Activated CD8-positive, alpha-beta memory T cell treated with anti-CD3 and anti-CD28 coated beads for 1 hour (primary cell): ENCODE data around the gene TMEM163.
"Not testable (repeated sequence)": the region's sequence is repeated elsewhere in the genome, so short reads cannot be mapped to it uniquely, and the experiment has no call there.

Source experiments
- DNase-seq, 2 donors: peaks; one replicate each; pipeline ENCODE4 v3.0.0-alpha.2; 2020; ENCODE audit warnings: low read depth in 1 of 2; ENCODE audit errors: extremely low read depth in 1 of 2

TMEM163 gene

DNA sequence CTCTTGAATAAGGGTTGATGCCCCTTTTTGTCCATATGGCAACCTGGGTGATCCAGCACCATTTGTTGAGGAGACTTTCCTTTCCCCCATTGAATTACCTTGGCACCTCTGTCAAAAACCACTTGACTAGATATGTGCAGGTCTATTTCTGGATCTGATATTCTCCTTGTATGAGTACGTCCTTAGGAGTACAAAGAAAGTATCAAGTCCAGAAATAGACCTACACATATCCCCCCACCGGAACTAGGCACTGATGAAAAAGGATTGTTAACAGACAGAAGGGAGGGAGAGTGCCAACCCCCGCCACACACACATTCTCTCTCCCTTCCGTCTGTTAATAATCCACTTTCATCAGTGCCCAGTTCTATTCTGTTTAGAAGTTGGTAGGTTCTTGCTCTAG, 225.0 kb downstream of the TMEM163 start:
- DNase-seq = no peak

GRCh38 chr2:134491771-134492441, 226.9 kb downstream of the TMEM163 start:
- DNase-seq = no peak

DNA sequence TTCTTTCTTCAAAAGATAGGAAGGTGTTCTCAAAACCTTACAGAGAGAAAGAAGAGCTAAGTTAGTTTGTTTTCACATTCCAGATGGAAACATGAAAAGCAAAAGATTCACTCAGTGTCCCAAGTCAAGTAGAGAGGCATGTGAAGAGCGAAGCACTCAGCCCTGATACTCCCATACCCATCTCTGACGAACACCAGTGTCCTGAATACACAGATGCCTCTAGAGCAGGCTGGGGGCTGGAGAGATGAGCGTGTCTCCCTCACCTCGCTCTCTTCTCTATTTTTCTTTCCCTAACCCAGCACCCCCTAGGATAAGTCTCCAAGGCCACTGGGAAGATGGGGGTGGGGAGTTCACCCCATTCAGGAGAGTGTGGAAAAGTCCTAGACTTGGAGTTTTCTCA, 227.8 kb downstream of the TMEM163 start:
- DNase-seq = no peak

GRCh38 chr2:134490559-134490958, 228.2 kb downstream of the TMEM163 start:
- DNase-seq = no peak

- no peak for DNase-seq
Measured at GRCh38 chr2:134489732-134490384, 228.9 kb downstream of the TMEM163 start.

DNA sequence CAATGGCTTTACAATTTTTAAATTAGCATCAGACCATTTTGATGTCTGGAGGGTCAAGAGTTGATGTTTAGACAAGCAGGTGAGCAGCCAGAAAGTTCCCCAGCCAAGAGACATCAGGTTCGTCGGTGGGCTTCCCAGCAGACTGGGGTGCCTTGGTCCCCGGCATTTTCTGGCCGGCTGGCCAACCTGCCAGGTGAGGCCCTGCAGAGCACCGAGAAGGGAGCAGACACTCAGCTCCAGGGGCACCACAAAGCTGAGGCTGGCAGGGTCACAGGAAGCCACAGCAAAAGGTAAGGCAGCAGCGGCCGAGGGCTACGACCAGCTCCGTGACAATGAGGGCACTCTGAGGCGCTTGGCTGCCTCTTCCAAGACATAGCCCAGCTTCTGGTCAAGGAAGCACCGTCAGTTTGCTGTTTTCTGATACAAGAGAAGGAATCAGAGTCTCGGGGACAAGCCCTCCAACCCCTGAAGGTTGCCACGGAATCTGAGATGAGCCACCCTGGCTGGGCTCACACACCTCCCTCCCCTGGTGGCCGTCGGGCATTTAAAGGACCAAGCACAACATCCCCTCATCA, 235.9 kb downstream of the TMEM163 start:
- DNase-seq = no peak

GRCh38 chr2:134482131-134482723, 236.6 kb downstream of the TMEM163 start:
- DNase-seq = no peak

- no peak for DNase-seq
Measured at GRCh38 chr2:134479696-134480330, 239.0 kb downstream of the TMEM163 start.

- not testable (repeated sequence) for DNase-seq
Measured at GRCh38 chr2:134476982-134477381, 241.8 kb downstream of the TMEM163 start.

DNA sequence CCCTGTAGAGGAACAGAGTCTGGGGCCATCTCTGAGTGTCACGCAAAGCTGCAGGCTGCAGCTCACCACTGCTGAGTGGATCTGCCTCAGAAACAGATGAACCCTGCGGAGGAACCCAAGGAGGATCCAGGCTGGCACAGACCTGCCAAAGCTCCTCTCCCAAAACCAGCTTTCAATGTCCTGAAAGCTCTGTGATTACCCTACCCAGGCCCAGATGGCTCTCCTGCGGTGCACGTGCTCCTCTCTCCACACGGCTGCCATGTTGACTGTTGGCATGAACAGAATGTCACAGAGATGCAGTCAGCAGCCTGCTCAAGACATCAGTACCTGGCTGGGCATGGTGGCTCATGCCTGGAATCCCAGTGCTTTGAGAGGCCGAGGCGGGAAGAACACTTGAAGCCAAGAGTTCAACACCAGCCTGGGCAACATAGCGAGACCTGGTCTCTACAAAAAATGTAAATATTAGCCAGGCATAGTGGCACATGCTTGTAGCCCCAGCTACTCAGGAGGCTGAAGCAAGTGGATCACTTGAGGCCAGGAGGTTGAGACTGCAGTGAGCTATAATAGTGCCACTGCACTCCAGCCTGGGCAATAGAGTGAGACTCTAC, 248.1 kb downstream of the TMEM163 start:
- DNase-seq = no peak

DNA sequence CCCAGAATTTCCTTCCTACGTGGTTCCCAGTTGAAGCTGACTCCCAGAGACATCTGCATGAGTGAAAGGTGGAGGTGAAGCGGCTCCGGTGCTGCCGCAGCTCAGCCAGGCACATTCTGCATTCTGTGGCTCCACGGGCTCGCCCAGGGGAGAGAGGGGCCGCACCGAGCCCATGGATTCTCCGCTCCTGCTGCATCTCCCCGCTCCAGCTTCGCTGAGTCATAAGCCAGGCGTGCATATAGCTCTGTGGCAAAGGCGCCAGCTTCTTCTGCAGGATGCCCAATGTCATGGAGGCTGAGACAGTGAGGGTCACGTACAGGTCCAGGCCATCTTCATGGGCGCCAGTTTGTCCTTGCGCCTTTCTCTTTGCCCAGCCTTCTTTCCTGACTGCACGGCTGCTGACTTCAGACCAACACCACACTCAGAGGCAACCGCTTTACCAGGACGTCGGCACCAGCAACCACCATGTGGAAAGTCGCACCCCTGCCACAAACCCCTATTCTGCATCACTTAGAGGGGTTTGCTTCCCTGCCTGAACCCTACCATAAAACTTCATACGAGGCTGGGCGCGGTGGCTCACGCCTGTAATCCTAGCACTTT, 249.2 kb downstream of the TMEM163 start:
- DNase-seq = no peak

- no peak for DNase-seq
Measured at GRCh38 chr2:134468776-134469175, 250.0 kb downstream of the TMEM163 start.

- DNase-seq = no peak
Measured at GRCh38 chr2:134468164-134468563, 250.6 kb downstream of the TMEM163 start.

- DNase-seq = no peak
Measured at GRCh38 chr2:134466141-134466540, 252.7 kb downstream of the TMEM163 start.

DNA sequence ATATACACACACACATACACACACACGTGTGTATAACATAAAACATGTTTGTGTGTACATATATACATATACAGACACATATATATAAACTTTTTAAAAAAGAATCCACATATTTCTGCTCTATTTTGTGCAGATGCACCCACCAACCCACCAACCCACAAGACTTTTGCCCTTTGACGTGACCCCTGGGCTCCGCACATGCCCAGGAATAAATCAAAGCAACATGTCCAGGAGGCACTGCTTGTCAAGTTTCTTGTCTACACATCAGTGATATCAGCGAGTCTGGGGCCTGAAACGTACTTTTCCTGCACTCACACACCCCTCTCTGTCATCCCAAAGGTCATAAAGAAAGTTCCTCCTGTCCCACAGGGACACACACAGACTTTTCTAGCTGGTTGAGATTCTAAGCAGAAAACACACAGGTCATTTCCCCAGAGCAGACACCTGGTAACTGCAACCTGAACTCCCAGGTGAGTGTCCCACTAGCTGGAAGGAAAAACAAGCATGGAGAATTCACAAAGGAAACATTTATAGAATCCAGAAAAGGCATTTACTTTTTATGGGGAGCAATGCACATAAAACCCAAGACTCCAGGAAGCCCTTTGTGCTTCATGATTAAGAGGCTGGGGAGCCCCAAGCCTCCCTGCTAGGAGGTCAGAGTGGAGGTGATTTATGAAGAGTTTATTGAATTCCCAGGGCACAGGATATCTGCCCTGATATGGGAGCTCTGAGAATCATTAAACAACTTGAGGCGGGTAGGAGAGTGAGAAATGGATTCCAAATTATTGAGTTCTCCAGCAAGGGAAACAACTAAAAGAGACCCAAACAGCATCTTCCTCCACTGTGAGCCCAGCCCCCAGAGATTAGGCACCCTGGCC, 253.3 kb downstream of the TMEM163 start:
- no peak for DNase-seq

- DNase-seq = no peak
Measured at GRCh38 chr2:134463699-134464022, 255.1 kb downstream of the TMEM163 start.

- DNase-seq = no peak
Measured at GRCh38 chr2:134462791-134463698, 255.8 kb downstream of the TMEM163 start.

DNA sequence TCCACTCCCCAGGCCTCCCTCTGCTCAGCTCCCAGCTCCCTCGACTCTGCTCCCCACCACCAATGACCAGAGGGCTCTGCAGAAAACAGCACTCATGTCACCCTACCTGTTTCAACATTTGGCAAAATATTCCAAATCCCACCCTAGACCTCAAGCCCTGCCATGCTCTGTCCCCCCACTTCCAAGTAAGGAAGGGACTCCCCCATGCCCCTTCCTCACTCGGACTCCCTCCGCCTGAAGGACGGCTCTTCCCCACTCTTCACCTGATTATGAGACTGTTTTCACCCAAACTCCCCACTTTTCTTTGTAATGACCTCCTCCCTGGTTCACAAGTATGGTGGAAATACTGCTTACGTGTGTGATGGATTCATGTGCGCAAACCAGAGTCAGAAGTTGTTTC, 256.5 kb downstream of the TMEM163 start:
- DNase-seq = no peak

DNA sequence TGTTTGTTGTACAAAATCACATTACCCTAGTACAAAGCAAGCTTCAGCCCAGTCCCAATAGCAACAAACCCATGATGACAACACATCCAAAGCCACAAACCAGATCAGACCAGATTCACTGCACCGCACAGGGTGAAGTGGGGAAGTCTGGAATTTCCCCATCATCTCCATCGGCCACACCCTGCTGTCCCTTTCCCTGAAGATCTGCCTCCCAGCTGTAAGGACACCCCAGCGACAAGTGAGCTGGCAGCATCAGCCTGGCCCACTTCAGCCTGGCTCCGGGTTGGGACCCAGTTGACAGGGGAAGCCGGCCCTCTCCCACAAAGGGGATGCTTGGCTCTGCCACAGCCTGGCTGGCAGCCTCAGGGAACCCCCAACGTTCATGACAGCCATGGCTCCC, 257.3 kb downstream of the TMEM163 start:
- DNase-seq = no peak
